Peyer's patch (tissue), 4 donors: Measurements from ENCODE around the gene SLC1A3. TPM values are rescaled to one million over a fixed set of nuclear protein-coding genes. Genes with fewer than 3 reads are reported as not detected.

Experiments
- DNase-seq, 3 donors: peaks; one replicate each; pipeline ENCODE4 v3.0.0-alpha.2; 2017 to 2019
- H3K27ac ChIP-seq, 4 donors: fragments of 200-600 bp; sonication (generic); one replicate each; pipeline ENCODE4 v1.5.1; 2016 to 2019
- H3K27me3 ChIP-seq, 2 donors: fragments of 200-600 bp; sonication (generic); one replicate each; pipeline ENCODE4 v1.5.1; 2019
- H3K36me3 ChIP-seq, 3 donors: fragments of 200-600 bp; sonication (generic); one replicate each; pipeline ENCODE4 v1.5.1; 2016 to 2019
- H3K4me1 ChIP-seq, 4 donors: fragments of 200-600 bp; sonication (generic); one replicate each; pipeline ENCODE4 v1.5.1; 2016 to 2019
- H3K4me3 ChIP-seq, 4 donors: fragments of 200-600 bp; sonication (generic); 1 replicate in 3 of 4; 2 replicates in 1 of 4; pipeline ENCODE4 v1.5.1; 2016 to 2019; ENCODE audit warnings: mild to moderate bottlenecking in 1 of 4
- H3K9me3 ChIP-seq, 4 donors: fragments of 200-600 bp; sonication (generic); one replicate each; pipeline ENCODE4 v1.5.1; 2016 to 2019; ENCODE audit warnings: mild to moderate bottlenecking in 1 of 4
- CTCF ChIP-seq, 6 experiments: fragments of 450-650 bp in 4 of 6; fragments of 200-600 bp in 2 of 6; sonication (generic) in 1 of 6; IDR thresholded peaks; one replicate each; pipeline ENCODE4 v1.5.1; 2017 to 2019; ENCODE audit warnings: antibody characterized with exemption in 6 of 6, mild to moderate bottlenecking in 3 of 6, moderate library complexity in 1 of 6
- POLR2A ChIP-seq, 2 donors: fragments of 450-650 bp; IDR thresholded peaks; one replicate each; pipeline ENCODE4 v1.5.1; 2017; ENCODE audit warnings: antibody characterized with exemption in 2 of 2, mild to moderate bottlenecking in 2 of 2, moderate library complexity in 2 of 2
- total RNA-seq, 4 donors: library from RNA; depleted of rRNA; stranded (reverse); fragments of >200 nt; gene quantifications; one replicate each; pipeline ENCODE4 v1.1.0, GENCODE V29; 2016

SLC1A3 gene
- total RNA-seq, 4 donors from 2014 or later, result 0.95 to 7.4 (median 3.0) TPM

GRCh38 chr5:36661456-36662220 lies 55.2 kb downstream of the SLC1A3 start:
- H3K36me3 ChIP-seq, result no peaks in the 10 kb centered on the region
- no peaks in the 10 kb centered on the region for H3K9me3 ChIP-seq
- H3K27me3 ChIP-seq, result no peaks in the 10 kb centered on the region
- no peak overlapping the region for H3K27ac ChIP-seq
- no peaks in the 10 kb centered on the region for H3K4me1 ChIP-seq
- DNase-seq, result no peak
- TF ChIP-seq POLR2A (IDR thresholded peaks at IDR 0.05) (no peak), CTCF (IDR thresholded peaks at IDR 0.05) (no peak)
- H3K4me3 ChIP-seq, result no peak overlapping the region

- no peaks in the 10 kb centered on the region for H3K4me1 ChIP-seq
- no peak for DNase-seq
- H3K27ac ChIP-seq, result no peak overlapping the region
- no peak overlapping the region for H3K4me3 ChIP-seq
- H3K9me3 ChIP-seq, result no peaks in the 10 kb centered on the region
- no peaks in the 10 kb centered on the region for H3K27me3 ChIP-seq
- no peaks in the 10 kb centered on the region for H3K36me3 ChIP-seq
- TF ChIP-seq CTCF (IDR thresholded peaks at IDR 0.05) (no peak), POLR2A (IDR thresholded peaks at IDR 0.05) (no peak)
These were observed 56.0 kb downstream of the SLC1A3 start for GRCh38 chr5:36662291-36662851.

GRCh38 chr5:36664766-36665165 lies 58.4 kb downstream of the SLC1A3 start:
- no peak for DNase-seq
- Histone ChIP-seq H3K4me1 (no peaks in the 10 kb centered on the region), H3K27ac (no peak overlapping the region), H3K4me3 (no peak overlapping the region), H3K9me3 (no peaks in the 10 kb centered on the region), H3K27me3 (no peaks in the 10 kb centered on the region), H3K36me3 (no peaks in the 10 kb centered on the region)
- TF ChIP-seq CTCF (IDR thresholded peaks at IDR 0.05) (no peak), POLR2A (IDR thresholded peaks at IDR 0.05) (no peak)

DNA sequence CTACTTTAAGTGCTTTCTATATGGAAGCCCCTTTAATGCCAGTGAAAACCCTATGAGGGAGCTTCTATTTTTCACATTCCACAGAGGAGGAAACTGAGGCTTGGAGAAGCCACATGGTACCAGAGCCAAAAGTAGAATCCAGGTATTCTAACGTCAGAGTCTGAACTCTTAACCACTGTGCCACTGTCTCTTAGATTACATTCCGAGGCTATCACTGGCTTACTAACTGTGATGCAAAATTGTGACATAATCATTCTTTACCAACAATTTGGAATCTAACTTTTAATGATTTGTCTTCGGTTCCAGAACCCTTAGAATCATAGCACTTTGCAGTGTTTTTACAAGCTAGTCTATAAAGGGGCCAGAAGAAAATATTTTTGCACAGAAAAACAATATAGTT lies 59.2 kb downstream of the SLC1A3 start:
- H3K27me3 ChIP-seq, result no peaks in the 10 kb centered on the region
- H3K36me3 ChIP-seq, result no peaks in the 10 kb centered on the region
- no peak overlapping the region for H3K4me3 ChIP-seq
- H3K4me1 ChIP-seq, result no peaks in the 10 kb centered on the region
- TF ChIP-seq CTCF (IDR thresholded peaks at IDR 0.05), result no peak
- TF ChIP-seq POLR2A (IDR thresholded peaks at IDR 0.05), result no peak
- no peak for DNase-seq
- no peaks in the 10 kb centered on the region for H3K9me3 ChIP-seq
- H3K27ac ChIP-seq, result no peak overlapping the region

DNA sequence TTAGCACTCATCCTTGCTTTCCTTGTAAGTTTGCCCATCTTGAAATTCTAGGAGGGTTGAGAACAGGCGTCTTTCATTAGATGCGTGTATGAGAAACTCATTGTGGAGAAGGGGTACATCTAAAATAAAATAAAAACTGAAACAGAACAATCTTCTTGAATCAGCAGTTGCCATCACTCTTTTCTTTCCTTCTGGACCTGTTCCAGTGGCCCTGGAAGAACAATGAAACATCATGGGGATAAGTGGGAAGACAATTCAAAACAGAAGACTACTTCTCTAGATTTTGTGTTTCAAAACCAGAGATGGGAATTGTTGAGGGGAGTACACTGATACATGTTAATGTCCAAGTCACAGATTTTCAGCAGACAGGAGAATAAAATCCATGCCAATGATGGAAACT lies 59.9 kb downstream of the SLC1A3 start:
- no peak for DNase-seq
- TF ChIP-seq POLR2A (IDR thresholded peaks at IDR 0.05) (no peak), CTCF (IDR thresholded peaks at IDR 0.05) (no peak)
- Histone ChIP-seq H3K4me3 (no peak overlapping the region), H3K36me3 (no peaks in the 10 kb centered on the region), H3K27ac (no peak overlapping the region), H3K4me1 (no peaks in the 10 kb centered on the region), H3K9me3 (no peaks in the 10 kb centered on the region), H3K27me3 (no peaks in the 10 kb centered on the region)
